C4-2B (cell line): ENCODE results near the gene AFG3L2.

Experiments
- CTCF ChIP-seq: fragments of 450-650 bp; conservative IDR thresholded peaks from 2 replicates; pipeline ENCODE4 v1.5.1; 2017; ENCODE audit warnings: mild to moderate bottlenecking
- ZFX ChIP-seq: fragments of 450-650 bp; IDR thresholded peaks from 2 replicates; pipeline ENCODE4 v1.6.1; 2017

- TF ChIP-seq CTCF (no peak), ZFX (no peak)
These were observed 70.9 kb downstream of the AFG3L2 start for GRCh38 chr18:12305930-12306629.
